GM12873 (cell line): ENCODE data around the gene GBP7.

Experiments used
- CTCF ChIP-seq: IDR thresholded peaks from 2 replicates; pipeline ENCODE4 v1.5.1; 2012; ENCODE audit warnings: low read depth, mild to moderate bottlenecking, moderate library complexity, low read length, control low read depth; ENCODE audit not compliant: insufficient read depth; ENCODE audit errors: missing control alignments

Gene GBP7

GRCh38 chr1:89166705-89167104, 9.1 kb downstream of the GBP7 start:
- TF ChIP-seq CTCF, result no peak

- TF ChIP-seq CTCF, result no peak
These were observed 10.0 kb downstream of the GBP7 start for GRCh38 chr1:89165811-89166210.

GRCh38 chr1:89151047-89151446, 24.8 kb downstream of the GBP7 start:
- TF ChIP-seq CTCF, result no peak

GRCh38 chr1:89149976-89150375, 25.8 kb downstream of the GBP7 start:
- no peak for TF ChIP-seq CTCF

- no peak for TF ChIP-seq CTCF
These were observed 26.6 kb downstream of the GBP7 start for GRCh38 chr1:89149229-89149628.

GRCh38 chr1:89147678-89148658, 27.8 kb downstream of the GBP7 start:
- TF ChIP-seq CTCF, result no peak

- no peak for TF ChIP-seq CTCF
These were observed 29.1 kb downstream of the GBP7 start for GRCh38 chr1:89146721-89147120.
